H1 (cell line): Measurements from ENCODE around the gene GATA1. TPM values are rescaled to one million over a fixed set of nuclear protein-coding genes. Genes with fewer than 3 reads are reported as not detected.
A peak's percentile ranks its signal among the peaks of the same experiment; 100 is the strongest.

Experiments
- CTCF ChIA-PET: fragments of 300-600 bp; sonication (Branson Sonifier 250); formaldehyde crosslinking; loops from one replicate; lab custom pipeline; 2021; ENCODE audit not compliant: partially characterized antibody; lab: Charles Lee
- POLR2A ChIA-PET: fragments of 300-600 bp; sonication (Branson Sonifier 250); formaldehyde crosslinking; loops from one replicate; lab custom pipeline; 2021; ENCODE audit warnings: inconsistent platforms; ENCODE audit not compliant: partially characterized antibody; lab: Charles Lee
- DNase-seq, 2 experiments: peaks; one replicate each; pipeline versions ENCODE4 v3.0.0 to v3.0.0-alpha.2; 2010 to 2022; ENCODE audit warnings: low spot score in 2 of 2, low read depth in 1 of 2, mixed read lengths in 1 of 2
- FAIRE-seq: peaks from 2 replicates; lab custom pipeline; 2011; peaks lifted over from hg19 to GRCh38; lab: Jason Lieb, UNC
- H2AFZ ChIP-seq: 2 replicates; pipeline ENCODE4 v1.8.1; 2012; ENCODE audit warnings: low read length, inconsistent platforms
- H2AK5ac ChIP-seq: 2 replicates; pipeline ENCODE4 v1.6.1; 2013; ENCODE audit warnings: low read depth, low read length
- H2BK120ac ChIP-seq: replicated peaks from 2 replicates; pipeline ENCODE3; 2013; ENCODE audit warnings: low read depth, low read length, inconsistent platforms
- H2BK12ac ChIP-seq: 2 replicates; pipeline ENCODE4 v1.6.1; 2013; ENCODE audit warnings: low read depth, low read length
- H2BK15ac ChIP-seq: 2 replicates; pipeline ENCODE4 v1.6.1; 2013; ENCODE audit warnings: low read length
- H2BK20ac ChIP-seq: 2 replicates; pipeline ENCODE4 v1.6.1; 2013; ENCODE audit warnings: low read length
- H2BK5ac ChIP-seq: 2 replicates; pipeline ENCODE4 v1.6.1; 2013; ENCODE audit warnings: low read depth, low read length
- H3K14ac ChIP-seq: 2 replicates; pipeline ENCODE4 v1.6.1; 2013; ENCODE audit warnings: inconsistent platforms; ENCODE audit not compliant: insufficient read length
- H3K18ac ChIP-seq: 2 replicates; pipeline ENCODE4 v1.6.1; 2013; ENCODE audit warnings: low read length; ENCODE audit errors: extremely low read depth
- H3K23ac ChIP-seq: 2 replicates; pipeline ENCODE4 v1.6.1; 2013; ENCODE audit warnings: inconsistent platforms; ENCODE audit not compliant: insufficient read length
- H3K23me2 ChIP-seq: 2 replicates; pipeline ENCODE4 v1.6.1; 2013; ENCODE audit warnings: low read depth, low read length
- H3K27ac ChIP-seq: 2 replicates; pipeline ENCODE4 v1.6.1; 2011; ENCODE audit warnings: low read depth, low read length, inconsistent platforms
- H3K27me3 ChIP-seq, 4 experiments: replicated peaks in 1 of 4; 1 replicate in 1 of 4; 2 replicates in 3 of 4; pipeline versions ENCODE4 v1.6.1 to v1.8.1; 2011 to 2013; ENCODE audit warnings: low read length in 3 of 4, mild to moderate bottlenecking in 3 of 4, inconsistent platforms in 2 of 4, mixed read lengths in 2 of 4, moderate library complexity in 1 of 4; ENCODE audit not compliant: control insufficient read depth in 3 of 4, insufficient read depth in 3 of 4; ENCODE audit errors: extremely low read depth in 1 of 4
- H3K36me3 ChIP-seq, 4 experiments: 2 replicates each; pipeline versions ENCODE4 v1.6.1 to v1.8.1; 2011 to 2013; ENCODE audit warnings: mild to moderate bottlenecking in 4 of 4, low read length in 3 of 4, moderate library complexity in 2 of 4, control low read depth in 1 of 4, inconsistent platforms in 1 of 4; ENCODE audit not compliant: insufficient read depth in 4 of 4, control insufficient read depth in 2 of 4
- H3K4ac ChIP-seq: replicated peaks from 2 replicates; pipeline ENCODE3; 2013; ENCODE audit warnings: low read length, low read depth, mixed read lengths, inconsistent platforms; ENCODE audit not compliant: insufficient read length
- H3K4me1 ChIP-seq, 4 experiments: replicated peaks in 1 of 4; 1 replicate in 1 of 4; 2 replicates in 3 of 4; pipeline versions ENCODE4 v1.6.1 to v1.8.1; 2011 to 2013; ENCODE audit warnings: low read length in 3 of 4, inconsistent platforms in 2 of 4, mixed read lengths in 1 of 4; ENCODE audit not compliant: insufficient read depth in 4 of 4, control insufficient read depth in 3 of 4
- H3K4me2 ChIP-seq, 2 experiments: 2 replicates each; pipeline versions ENCODE4 v1.6.1 to v1.8.1; 2011 to 2013; ENCODE audit warnings: low read depth in 2 of 2, low read length in 2 of 2, control low read depth in 1 of 2, inconsistent platforms in 1 of 2, mild to moderate bottlenecking in 1 of 2; ENCODE audit not compliant: insufficient read depth in 1 of 2
- H3K4me3 ChIP-seq, 4 experiments: fragments of 200-600, 300-600 bp in 1 of 4; sonication (generic), shearing (Covaris generic), sonication (Bioruptor Twin) in 1 of 4; 2 replicates each; pipeline versions ENCODE4 v1.5.1 to v1.8.1; 2011 to 2016; ENCODE audit warnings: low read length in 4 of 4, low read depth in 3 of 4, control low read depth in 2 of 4, inconsistent platforms in 2 of 4, mild to moderate bottlenecking in 2 of 4, mixed read lengths in 1 of 4, moderate library complexity in 1 of 4; ENCODE audit not compliant: insufficient read depth in 2 of 4; ENCODE audit errors: extremely low read depth in 1 of 4
- H3K56ac ChIP-seq: replicated peaks from 2 replicates; pipeline ENCODE3; 2013; ENCODE audit warnings: low read depth, mild to moderate bottlenecking, mixed read lengths, low read length, inconsistent platforms; ENCODE audit not compliant: insufficient read length
- H3K79me1 ChIP-seq: 2 replicates; pipeline ENCODE4 v1.6.1; 2013; ENCODE audit warnings: low read depth, low read length, control low read depth
- H3K79me2 ChIP-seq, 2 experiments: 2 replicates each; pipeline versions ENCODE4 v1.6.1 to v1.8.1; 2012 to 2013; ENCODE audit warnings: low read length in 2 of 2, mild to moderate bottlenecking in 2 of 2, inconsistent platforms in 1 of 2; ENCODE audit not compliant: insufficient read depth in 2 of 2, control insufficient read depth in 1 of 2
- H3K9ac ChIP-seq, 4 experiments: replicated peaks in 1 of 4; 1 replicate in 1 of 4; 2 replicates in 3 of 4; pipeline versions ENCODE4 v1.6.1 to v1.8.1; 2011 to 2013; ENCODE audit warnings: low read depth in 3 of 4, low read length in 3 of 4, control low read depth in 2 of 4, mild to moderate bottlenecking in 2 of 4, moderate library complexity in 2 of 4, inconsistent platforms in 1 of 4; ENCODE audit errors: extremely low read depth in 1 of 4
- H3K9me3 ChIP-seq, 2 experiments: 2 replicates each; pipeline versions ENCODE4 v1.6.1 to v1.8.1; 2012 to 2013; ENCODE audit warnings: mild to moderate bottlenecking in 2 of 2, moderate library complexity in 2 of 2, control low read depth in 1 of 2, inconsistent platforms in 1 of 2, low read depth in 1 of 2, low read length in 1 of 2, mixed read lengths in 1 of 2; ENCODE audit not compliant: insufficient read depth in 2 of 2
- H4K20me1 ChIP-seq, 2 experiments: replicated peaks in 1 of 2; 2 replicates each; pipeline versions ENCODE3 to v1.8.1; 2011 to 2013; ENCODE audit warnings: inconsistent platforms in 2 of 2, low read length in 2 of 2, mild to moderate bottlenecking in 1 of 2; ENCODE audit not compliant: insufficient read depth in 2 of 2, control insufficient read depth in 1 of 2
- H4K5ac ChIP-seq: 2 replicates; pipeline ENCODE4 v1.6.1; 2013; ENCODE audit warnings: low read length, low read depth, mixed read lengths, inconsistent platforms; ENCODE audit not compliant: insufficient read length
- H4K8ac ChIP-seq: 2 replicates; pipeline ENCODE4 v1.8.0; 2013; ENCODE audit warnings: mild to moderate bottlenecking, moderate library complexity, low read length, inconsistent platforms; ENCODE audit not compliant: insufficient read depth; ENCODE audit errors: extremely low read depth
- H4K91ac ChIP-seq: replicated peaks from 2 replicates; pipeline ENCODE3; 2013; ENCODE audit warnings: low read length, mixed read lengths, inconsistent platforms; ENCODE audit not compliant: insufficient read length
- BCL11A ChIP-seq, 2 experiments: IDR thresholded peaks; one replicate each; pipeline ENCODE4 v1.6.1; 2011; ENCODE audit warnings: low read depth in 2 of 2, low read length in 2 of 2, mild to moderate bottlenecking in 2 of 2
- FOSL1 ChIP-seq: IDR thresholded peaks from 2 replicates; pipeline ENCODE4 v1.6.1; 2011; ENCODE audit warnings: mild to moderate bottlenecking, low read depth, low read length, moderate library complexity; ENCODE audit not compliant: insufficient read depth
- JUND ChIP-seq: IDR thresholded peaks from 2 replicates; pipeline ENCODE4 v1.6.1; 2011; ENCODE audit warnings: mild to moderate bottlenecking, improper control_type of control experiment, low read length
- KDM1A ChIP-seq: fragments of 200-600, 300-600 bp; sonication (generic); IDR thresholded peaks from 2 replicates; pipeline ENCODE4 v1.7.1; 2016; ENCODE audit warnings: mild to moderate bottlenecking, low read length, borderline replicate concordance
- RAD21 ChIP-seq, 2 experiments: IDR thresholded peaks in 1 of 2; conservative IDR thresholded peaks in 1 of 2; 2 replicates each; pipeline ENCODE4 v1.6.1; 2011; ENCODE audit warnings: low read depth in 2 of 2, low read length in 2 of 2, improper control_type of control experiment in 1 of 2, inconsistent platforms in 1 of 2, mild to moderate bottlenecking in 1 of 2, moderate library complexity in 1 of 2
- RXRA ChIP-seq: IDR thresholded peaks from 2 replicates; pipeline ENCODE4 v1.6.1; 2011; ENCODE audit warnings: low read depth, mild to moderate bottlenecking, low read length, moderate library complexity; ENCODE audit not compliant: insufficient read depth
- SRF ChIP-seq: IDR thresholded peaks from 2 replicates; pipeline ENCODE4 v1.6.1; 2011; ENCODE audit warnings: mild to moderate bottlenecking, low read depth, low read length, moderate library complexity
- TAF7 ChIP-seq: optimal IDR thresholded peaks from 2 replicates; pipeline ENCODE3; 2011; ENCODE audit warnings: low read depth, mild to moderate bottlenecking, inconsistent platforms, low read length, moderate library complexity, borderline replicate concordance
- WGBS, 2 experiments: shearing (Covaris generic) in 1 of 2; methylation state at CpG; one replicate each; pipeline versions ENCODE4 v1.1.6 to v1.1.7; 2013 to 2015; ENCODE audit warnings: low lambda C conversion rate in 2 of 2, mixed read lengths in 2 of 2, inconsistent platforms in 1 of 2, low coverage in 1 of 2, missing lambda C conversion rate in 1 of 2; ENCODE audit not compliant: insufficient replicate concordance in 2 of 2, insufficient coverage in 1 of 2, insufficient read length in 1 of 2; ENCODE audit errors: extremely low coverage in 1 of 2, missing lambda C conversion rate in 1 of 2; 5-methylcytosine and 5-hydroxymethylcytosine counted together
- polyA plus RNA-seq, 7 experiments: library from polyadenylated mRNA; depleted of rRNA in 3 of 7; stranded (reverse) in 5 of 7; unstranded in 2 of 7; fragments of >200 nt in 5 of 7; fragments of 200-250 nt in 2 of 7; gene quantifications; 1 replicate in 5 of 7; 2 replicates in 1 of 7; 4 replicates in 1 of 7; pipeline versions ENCODE4 v1.2.1 to v1.2.3, GENCODE V29; 2011 to 2013; ENCODE audit warnings: missing spikeins in 2 of 7, mixed read lengths in 2 of 7
- total RNA-seq: library from RNA; stranded (reverse); fragmentation: NEBNext Ultra II Directional; extraction: Animal tissue kit (Norgen Biotek cat#: 25700); gene quantifications from 2 replicates; pipeline ENCODE4 v1.2.1, GENCODE V29; 2021
- TF ChIP-seq, protein P1 (sequence below): IDR thresholded peaks from 2 replicates; pipeline ENCODE4 v1.6.1; 2012; ENCODE audit warnings: inconsistent platforms

The GATA1 gene
- total and polyA plus RNA-seq, 2 of the 8 experiments (the other 6 are each of a cell fraction or from before 2014, with no cell fraction given): 0.05 TPM; not detected in 1

- Histone ChIP-seq H4K91ac (no peak overlapping the region), H3K9me3 (no peaks in the 10 kb centered on the region), H3K9ac (no peak overlapping the region), H3K27me3 (no peaks in the 10 kb centered on the region), H2BK120ac (no peak overlapping the region), H2AFZ (no peak overlapping the region), H3K27ac (no peak overlapping the region), H3K4me3 (no peak overlapping the region), H4K5ac (no peak overlapping the region), H4K20me1 (no peaks in the 10 kb centered on the region), H3K4me2 (no peak overlapping the region), H3K36me3 (peaks cover 0 to 13% (median 4%) of the 10 kb centered on the region in 4 experiments; a peak in 5 of 8 replicates), H3K79me1 (no peaks in the 10 kb centered on the region), H3K4ac (no peak overlapping the region), H2AK5ac (no peak overlapping the region), H2BK15ac (no peak overlapping the region), H3K23me2 (no peaks in the 10 kb centered on the region; the same call in 1 of the 2 replicates), H2BK5ac (no peak overlapping the region), H2BK12ac (no peak overlapping the region), H4K8ac (no peak overlapping the region), H3K79me2 (no peaks in the 10 kb centered on the region), H3K4me1 (no peaks in the 10 kb centered on the region; a peak in 2 of 7 replicates), H3K18ac (no peak overlapping the region), H3K56ac (no peak overlapping the region), H3K23ac (no peak overlapping the region), H2BK20ac (no peak overlapping the region), H3K14ac (no peak overlapping the region)
- POLR2A ChIA-PET: interaction anchor here (0.6 to 1.5 kb wide), 6 partner anchors 9 to 91 kb away, joined by 3 to 5 read pairs (median 3); partner anchors contain the start of genes PQBP1 and TIMM17B
- FAIRE-seq (no peak), DNase-seq (no peak)
- CTCF ChIA-PET: interaction anchor here (0.8 to 1.3 kb wide), 3 partner anchors 11 to 92 kb away, joined by 3 read pairs; partner anchors contain the start of gene PQBP1
- WGBS, 2 experiments: 90% methylated on average over 1 of the region's 4 CpGs; no CpG with 5 or more reads in 1 of the 2 experiments
- TF ChIP-seq JUND: no peak
- TF ChIP-seq, protein P1, sequence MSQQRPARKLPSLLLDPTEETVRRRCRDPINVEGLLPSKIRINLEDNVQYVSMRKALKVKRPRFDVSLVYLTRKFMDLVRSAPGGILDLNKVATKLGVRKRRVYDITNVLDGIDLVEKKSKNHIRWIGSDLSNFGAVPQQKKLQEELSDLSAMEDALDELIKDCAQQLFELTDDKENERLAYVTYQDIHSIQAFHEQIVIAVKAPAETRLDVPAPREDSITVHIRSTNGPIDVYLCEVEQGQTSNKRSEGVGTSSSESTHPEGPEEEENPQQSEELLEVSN: no peak
- TF ChIP-seq KDM1A: no peak
- TF ChIP-seq RXRA: no peak
- TF ChIP-seq RAD21 (IDR thresholded peaks at IDR 0.05 in 1 of 2, conservative IDR thresholded peaks at IDR 0.05 in 1 of 2; ENCODE audit: low read depth in 2 of 2, low read length in 2 of 2): peak in 1 of 2 experiments; percentile 43; a peak in 2 of 4 replicates
- TF ChIP-seq FOSL1: no peak
- no peak for TF ChIP-seq TAF7
- TF ChIP-seq BCL11A (IDR thresholded peaks at IDR 0.05; ENCODE audit: low read depth in 2 of 2, low read length in 2 of 2): no peak
- TF ChIP-seq SRF: no peak
Measured at GRCh38 chrX:48806081-48806480, 19.7 kb downstream of the GATA1 start.
